ENCODE results near the gene SMTNL1. TPM values are rescaled to one million over a fixed set of nuclear protein-coding genes. Genes with fewer than 3 reads are reported as not detected.

The SMTNL1 gene, protein sequence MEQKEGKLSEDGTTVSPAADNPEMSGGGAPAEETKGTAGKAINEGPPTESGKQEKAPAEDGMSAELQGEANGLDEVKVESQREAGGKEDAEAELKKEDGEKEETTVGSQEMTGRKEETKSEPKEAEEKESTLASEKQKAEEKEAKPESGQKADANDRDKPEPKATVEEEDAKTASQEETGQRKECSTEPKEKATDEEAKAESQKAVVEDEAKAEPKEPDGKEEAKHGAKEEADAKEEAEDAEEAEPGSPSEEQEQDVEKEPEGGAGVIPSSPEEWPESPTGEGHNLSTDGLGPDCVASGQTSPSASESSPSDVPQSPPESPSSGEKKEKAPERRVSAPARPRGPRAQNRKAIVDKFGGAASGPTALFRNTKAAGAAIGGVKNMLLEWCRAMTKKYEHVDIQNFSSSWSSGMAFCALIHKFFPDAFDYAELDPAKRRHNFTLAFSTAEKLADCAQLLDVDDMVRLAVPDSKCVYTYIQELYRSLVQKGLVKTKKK
- 0.58 TPM for polyA plus RNA-seq
- long read RNA-seq, donor 1, result 0 reads
- long read RNA-seq, donor 2, result 0 reads
- long read RNA-seq, donor 3, result 0 reads
- long read RNA-seq, donor 4, result 0 reads
- long read RNA-seq, donor 5, result 0 reads
- long read RNA-seq, donor 6, result 0 reads
- long read RNA-seq, donor 7, result 0 reads
- long read RNA-seq, donor 8, result 0 reads
- long read RNA-seq, donor 9, result 0 reads
- long read RNA-seq, donor 10, partial matches to known transcripts, result 84 of 84 reads
- long read RNA-seq, donor 10, other reads (novel, unspliced or antisense), result 0 of 84 reads
- long read RNA-seq, donor 11, result 0 reads

DNA sequence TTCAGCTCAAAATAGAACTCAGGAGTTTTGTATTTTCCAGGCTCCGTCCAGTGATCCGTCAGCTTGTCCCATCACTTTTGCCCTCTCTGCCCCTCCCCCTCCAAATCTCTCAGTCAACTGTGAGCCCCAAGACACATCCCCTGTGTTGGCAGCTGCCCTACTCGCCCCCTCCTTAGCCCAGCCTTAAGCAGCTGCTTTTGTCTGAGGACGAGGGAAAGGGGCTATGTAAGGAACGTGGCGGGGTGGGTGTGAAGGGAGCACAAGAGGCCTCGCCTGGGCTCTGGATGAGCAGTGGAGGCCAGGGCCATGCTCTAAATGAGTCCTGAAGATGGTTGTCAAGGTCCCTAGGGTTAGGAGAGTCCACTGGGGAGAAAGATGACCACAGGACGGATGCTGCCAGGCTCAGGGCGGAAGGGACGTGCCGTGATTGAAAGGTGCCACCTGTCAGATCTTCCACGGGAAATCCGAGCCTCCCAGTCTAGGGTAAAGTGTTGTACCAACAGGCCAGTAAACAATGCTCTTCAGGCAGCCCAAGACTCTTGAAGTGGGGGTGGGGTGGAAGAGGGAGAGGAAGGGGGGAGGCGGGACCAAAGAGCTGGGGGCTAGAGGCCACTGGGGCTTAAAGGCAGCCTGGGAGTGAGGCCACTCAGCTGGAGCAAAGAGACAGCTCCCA is at the start of gene SMTNL1:
SMTNL1 (plus strand) TSS at position 649 of the 673 bp plus-strand sequence. CDS start 5,048 bp downstream, outside the sequence.
- Histone ChIP-seq H3K9me3 (ENCODE audit: control insufficient read depth, low read depth, low read length) (no peaks in the 10 kb centered on the region), H3K36me3 (ENCODE audit: control insufficient read depth, insufficient read depth, low read length) (no peaks in the 10 kb centered on the region), H3K27ac (ENCODE audit: low read length) (no peak within 1 kb of the TSS), H3K4me1 (ENCODE audit: control insufficient read depth, insufficient read depth, low read length) (no peaks in the 10 kb centered on the region), H3K27me3 (ENCODE audit: control insufficient read depth, insufficient read depth, low read length) (peaks cover 7% of the 10 kb centered on the region), H3K4me3 (ENCODE audit: low read length) (no peak within 1 kb of the TSS)
- no peak for DNase-seq
- WGBS (ENCODE audit: insufficient coverage, low lambda C conversion rate), result 40% methylated on average over 1 of the region's 14 CpGs

DNA sequence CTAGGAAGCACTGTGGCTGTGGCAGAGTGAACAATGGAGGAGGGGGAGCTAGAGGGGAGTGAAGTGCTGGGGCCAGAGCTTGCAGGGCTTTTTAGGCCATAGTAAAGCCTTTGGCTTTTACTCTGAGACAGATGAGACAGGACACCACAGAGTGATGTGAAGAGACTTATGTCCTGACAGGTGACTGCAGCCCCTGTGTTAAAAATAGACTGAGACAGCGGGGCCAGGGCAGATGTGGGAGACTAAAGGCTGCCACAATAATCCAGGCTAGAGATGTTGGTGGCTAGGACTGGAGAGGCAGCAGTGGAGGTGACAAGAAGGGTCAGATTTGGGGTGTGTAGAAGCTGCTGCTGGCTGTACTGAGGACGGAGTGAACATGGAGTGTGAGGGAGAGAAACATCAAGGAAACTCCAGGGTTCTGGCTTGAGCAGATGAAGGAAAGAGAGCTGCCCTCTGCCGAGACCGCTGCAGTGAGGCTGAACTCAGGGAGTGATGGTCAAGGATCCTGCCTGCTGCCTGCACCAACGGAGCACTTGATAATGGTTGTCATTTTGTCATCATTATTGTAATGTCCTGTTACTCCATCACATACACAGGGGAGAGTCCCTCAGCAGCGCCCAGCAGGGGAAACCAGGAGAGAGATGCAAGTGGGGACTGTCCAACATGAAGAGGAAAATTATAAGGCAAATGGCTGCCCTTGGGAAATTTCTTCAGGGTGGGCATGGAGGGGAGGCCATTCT is 49.3 kb upstream of the SMTNL1 start:
- Histone ChIP-seq H3K4me1 (ENCODE audit: control insufficient read depth, insufficient read depth, low read length) (peaks cover 3% of the 10 kb centered on the region), H3K4me3 (ENCODE audit: low read length) (no peak overlapping the region), H3K36me3 (ENCODE audit: control insufficient read depth, insufficient read depth, low read length) (peaks cover 34% of the 10 kb centered on the region), H3K27ac (ENCODE audit: low read length) (no peak overlapping the region), H3K9me3 (ENCODE audit: control insufficient read depth, low read depth, low read length) (no peaks in the 10 kb centered on the region), H3K27me3 (ENCODE audit: control insufficient read depth, insufficient read depth, low read length) (peaks cover 8% of the 10 kb centered on the region)
- DNase-seq, result no peak
- WGBS (ENCODE audit: insufficient coverage, low lambda C conversion rate), result no CpG with 5 or more reads among the region's 6 CpGs

DNA sequence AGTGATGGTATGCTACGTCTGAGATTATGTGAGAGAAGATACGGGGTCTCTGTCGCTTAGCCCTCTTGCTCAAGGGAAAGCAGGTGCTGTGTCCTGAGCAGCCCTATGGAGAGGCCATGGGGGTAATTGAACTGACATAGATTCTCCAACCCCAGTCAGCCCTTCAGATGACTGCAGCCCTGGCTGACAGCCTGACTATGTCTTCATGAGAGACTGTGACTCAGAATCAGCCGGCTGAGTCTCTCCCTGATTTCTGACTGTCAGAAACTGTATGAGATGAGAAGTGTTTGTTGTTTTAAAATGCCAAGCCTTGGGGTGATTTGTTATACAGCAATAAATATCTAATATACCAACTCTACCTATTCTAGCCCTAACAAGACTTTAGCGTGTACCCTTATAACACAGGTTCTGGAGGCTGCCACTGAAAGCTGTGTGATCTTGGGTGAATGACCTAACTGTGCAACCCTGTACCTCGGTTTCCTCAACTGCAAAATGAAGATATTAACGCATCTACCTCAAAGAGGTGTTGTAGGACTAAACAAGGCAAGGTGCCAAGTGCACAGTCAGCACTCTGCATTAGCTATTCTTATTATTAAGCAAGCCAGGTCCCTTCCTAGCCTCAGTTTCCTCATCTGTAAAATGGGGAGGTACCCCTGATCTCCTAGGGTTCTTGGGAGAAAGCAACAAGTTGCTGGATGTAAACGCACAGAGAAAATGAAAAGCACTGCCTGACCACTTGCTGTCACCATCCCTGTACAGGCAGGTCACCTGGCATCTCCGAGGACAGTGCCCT is 46.7 kb upstream of the SMTNL1 start:
- Histone ChIP-seq H3K36me3 (ENCODE audit: control insufficient read depth, insufficient read depth, low read length) (peaks cover 30% of the 10 kb centered on the region), H3K9me3 (ENCODE audit: control insufficient read depth, low read depth, low read length) (no peaks in the 10 kb centered on the region), H3K27ac (ENCODE audit: low read length) (no peak overlapping the region), H3K4me1 (ENCODE audit: control insufficient read depth, insufficient read depth, low read length) (peaks cover 4% of the 10 kb centered on the region), H3K27me3 (ENCODE audit: control insufficient read depth, insufficient read depth, low read length) (no peaks in the 10 kb centered on the region), H3K4me3 (ENCODE audit: low read length) (no peak overlapping the region)
- WGBS (ENCODE audit: insufficient coverage, low lambda C conversion rate), result 83% methylated on average over 1 of the region's 9 CpGs
- DNase-seq, result no peak

DNA sequence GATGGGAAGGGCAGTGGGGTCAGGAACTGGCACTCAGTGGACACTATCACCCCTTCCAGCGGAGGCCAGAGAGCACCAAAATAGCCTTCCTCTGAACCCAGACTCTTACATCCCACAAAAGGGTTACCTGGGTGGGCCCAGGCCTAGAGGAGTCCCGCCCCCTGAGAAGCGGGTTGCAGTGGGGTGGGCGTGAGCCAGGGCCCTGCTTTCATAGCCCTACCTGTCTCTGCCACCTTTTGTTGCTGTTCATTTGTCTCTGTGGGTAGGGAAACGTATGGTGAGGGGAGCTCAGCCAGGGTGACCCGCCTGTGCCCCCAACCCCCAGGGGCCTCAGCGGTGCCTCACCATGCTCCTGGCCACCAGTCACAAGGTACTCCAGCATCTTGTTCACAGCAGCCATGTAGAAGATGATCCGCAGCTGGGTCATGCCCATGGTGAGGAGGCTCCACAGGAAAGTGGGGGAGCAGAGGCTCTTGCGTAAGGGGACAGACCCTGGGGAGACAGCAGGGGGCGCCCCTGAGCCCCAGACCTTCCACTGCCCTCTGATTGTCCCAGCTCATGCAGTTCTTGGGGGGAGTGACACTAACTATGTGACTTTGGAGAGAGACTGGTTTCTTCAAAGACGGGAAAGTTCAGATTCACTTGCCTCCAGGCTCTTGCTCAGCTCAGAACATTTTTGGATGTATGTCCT is 45.9 kb upstream of the SMTNL1 start:
- no CpG with 5 or more reads among the region's 11 CpGs for WGBS (ENCODE audit: insufficient coverage, low lambda C conversion rate)
- Histone ChIP-seq H3K36me3 (ENCODE audit: control insufficient read depth, insufficient read depth, low read length) (peaks cover 30% of the 10 kb centered on the region), H3K27ac (ENCODE audit: low read length) (no peak overlapping the region), H3K9me3 (ENCODE audit: control insufficient read depth, low read depth, low read length) (no peaks in the 10 kb centered on the region), H3K27me3 (ENCODE audit: control insufficient read depth, insufficient read depth, low read length) (no peaks in the 10 kb centered on the region), H3K4me1 (ENCODE audit: control insufficient read depth, insufficient read depth, low read length) (peaks cover 7% of the 10 kb centered on the region), H3K4me3 (ENCODE audit: low read length) (no peak overlapping the region)
- no peak for DNase-seq

DNA sequence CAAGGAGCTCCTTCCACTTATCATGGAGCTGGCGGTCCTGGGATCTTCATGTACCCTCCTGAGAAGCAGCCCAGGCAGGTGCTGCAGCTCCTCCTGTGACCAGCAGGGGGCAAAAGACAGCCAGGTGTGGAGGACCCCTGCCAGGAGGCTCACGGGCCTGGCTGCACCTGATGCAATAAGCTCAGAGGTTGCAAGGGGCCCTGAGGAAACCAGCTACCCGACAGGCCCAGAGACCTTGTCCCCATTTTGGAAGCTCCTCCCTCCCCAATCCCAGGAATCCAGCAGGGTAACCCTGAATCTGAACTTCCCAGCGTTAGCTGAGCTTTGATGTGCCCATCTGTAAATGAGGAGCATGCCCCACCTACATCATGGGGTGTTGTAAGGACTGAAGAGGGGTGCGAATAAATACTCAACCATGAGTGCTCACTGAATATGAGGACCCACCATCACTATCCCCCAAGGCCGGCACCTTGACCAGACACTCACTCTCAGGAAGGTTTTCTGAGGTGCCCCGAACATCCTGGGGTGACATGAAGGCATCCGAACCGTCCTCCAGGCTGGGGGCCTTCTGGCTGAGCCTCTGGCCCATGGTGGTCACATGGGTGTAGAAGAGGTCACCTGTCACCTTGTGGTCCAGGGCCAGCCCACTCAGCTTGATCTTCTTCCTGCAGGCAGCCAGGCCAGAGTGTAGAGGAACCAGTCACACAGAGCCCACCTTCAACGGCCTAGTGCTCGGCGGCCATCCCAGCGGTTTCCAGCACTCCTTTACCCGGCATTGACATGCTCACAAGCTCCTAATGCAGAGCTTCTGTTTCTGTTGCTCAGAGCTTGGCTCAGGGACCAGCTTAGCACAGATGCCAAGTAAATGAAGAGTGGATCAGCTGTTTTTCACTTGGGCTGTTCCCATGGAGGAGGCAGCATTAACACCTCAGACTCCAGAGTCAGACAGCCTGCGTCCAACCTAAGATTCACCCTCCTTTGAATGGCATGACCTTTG is 43.6 kb upstream of the SMTNL1 start:
- Histone ChIP-seq H3K36me3 (ENCODE audit: control insufficient read depth, insufficient read depth, low read length) (peaks cover 20% of the 10 kb centered on the region), H3K4me3 (ENCODE audit: low read length) (no peak overlapping the region)

DNA sequence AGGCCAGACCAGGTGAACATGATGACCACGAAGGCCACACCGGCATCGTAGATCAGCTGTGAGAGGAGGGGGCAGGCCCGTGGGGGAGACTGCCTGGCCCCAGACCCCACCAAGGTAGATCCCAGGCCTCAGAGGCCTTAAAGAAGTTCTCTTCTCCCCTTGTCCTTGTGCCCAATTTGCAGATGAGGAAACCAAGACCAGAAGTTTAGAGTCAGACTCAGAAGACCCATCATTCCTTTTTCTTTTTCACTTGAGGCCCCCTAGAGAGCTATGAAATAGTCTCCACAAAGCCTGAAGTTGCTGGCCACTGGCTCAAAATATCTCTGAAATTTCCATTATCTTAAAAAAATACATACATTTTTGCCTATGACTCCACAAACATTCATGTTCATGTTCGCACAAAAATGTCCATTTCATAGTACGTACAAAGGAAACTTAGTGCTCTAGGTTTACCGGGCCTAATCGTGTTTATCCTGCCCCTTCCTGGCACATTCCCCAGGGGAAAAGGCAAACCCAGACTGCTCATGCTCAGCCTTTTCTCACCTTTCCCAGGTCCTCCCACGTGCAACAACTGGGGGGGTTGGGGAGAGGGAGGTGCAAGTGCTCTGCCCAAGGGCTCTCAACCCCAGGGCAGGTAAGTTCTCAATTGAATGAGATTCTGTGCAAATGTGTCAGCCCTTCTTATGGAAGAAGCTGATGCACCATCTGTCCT is 41.1 kb upstream of the SMTNL1 start:
- no peak for DNase-seq
- peaks cover 8% of the 10 kb centered on the region for H3K36me3 ChIP-seq (ENCODE audit: control insufficient read depth, insufficient read depth, low read length)
- no peaks in the 10 kb centered on the region for H3K27me3 ChIP-seq (ENCODE audit: control insufficient read depth, insufficient read depth, low read length)
- peaks cover 38% of the 10 kb centered on the region for H3K4me1 ChIP-seq (ENCODE audit: control insufficient read depth, insufficient read depth, low read length)
- H3K27ac ChIP-seq (ENCODE audit: low read length), result no peak overlapping the region
- H3K9me3 ChIP-seq (ENCODE audit: control insufficient read depth, low read depth, low read length), result no peaks in the 10 kb centered on the region
- WGBS (ENCODE audit: insufficient coverage, low lambda C conversion rate), result 100% methylated on average over 1 of the region's 9 CpGs
- no peak overlapping the region for H3K4me3 ChIP-seq (ENCODE audit: low read length)

More for the DNA sequence above, 43.6 kb upstream of the SMTNL1 start:
- no peaks in the 10 kb centered on the region for H3K27me3 ChIP-seq (ENCODE audit: control insufficient read depth, insufficient read depth, low read length)
- peaks cover 28% of the 10 kb centered on the region for H3K4me1 ChIP-seq (ENCODE audit: control insufficient read depth, insufficient read depth, low read length)
- peak; percentile 60 to 74 for DNase-seq
- no peaks in the 10 kb centered on the region for H3K9me3 ChIP-seq (ENCODE audit: control insufficient read depth, low read depth, low read length)
- no peak overlapping the region for H3K27ac ChIP-seq (ENCODE audit: low read length)
- WGBS (ENCODE audit: insufficient coverage, low lambda C conversion rate), result no CpG with 5 or more reads among the region's 15 CpGs

DNA sequence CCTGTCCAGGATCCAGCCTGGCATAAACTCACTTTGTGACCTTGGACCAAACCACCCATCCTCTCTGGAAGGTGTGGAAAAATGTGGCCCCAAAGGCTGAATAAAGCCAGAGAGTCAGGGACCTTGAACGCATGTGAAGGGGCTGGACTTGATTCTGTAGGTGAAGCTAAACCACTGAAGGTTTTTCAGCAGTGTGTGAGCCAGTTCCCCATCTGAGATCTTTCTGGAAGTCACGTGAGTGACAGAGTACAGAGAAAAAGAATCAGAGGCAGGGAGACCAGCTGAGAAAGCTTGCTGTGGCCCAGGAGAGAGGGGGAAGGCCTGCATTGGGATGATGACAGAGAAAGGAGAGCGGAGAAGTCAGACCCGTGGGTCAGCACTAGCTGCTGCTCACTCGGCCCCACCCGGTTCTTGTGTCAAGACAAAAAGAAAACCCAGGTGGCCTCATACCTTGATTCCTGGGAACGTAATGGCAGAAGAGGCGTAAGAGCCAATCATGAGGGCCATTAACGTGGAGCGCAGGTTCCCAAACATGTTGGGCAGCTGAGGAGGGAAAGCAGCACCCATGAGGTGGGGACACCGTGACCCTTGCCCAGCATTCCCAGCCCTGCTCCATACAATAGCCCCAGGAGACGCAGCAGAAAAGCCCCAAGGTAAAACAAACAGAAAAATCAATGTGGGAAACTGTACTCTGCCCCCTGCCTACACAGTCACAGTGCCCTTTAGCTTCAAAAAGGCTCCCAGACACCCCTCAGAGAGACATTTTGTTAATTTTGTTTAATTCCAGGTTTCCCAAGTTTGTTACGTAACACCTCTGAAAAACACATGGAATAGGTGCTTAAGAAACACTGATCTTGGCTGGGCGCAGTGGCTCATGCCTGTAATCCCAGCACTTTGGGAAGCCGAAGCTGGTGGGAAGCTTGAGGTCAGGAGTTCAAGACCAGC is 39.8 kb upstream of the SMTNL1 start:
- Histone ChIP-seq H3K4me1 (ENCODE audit: control insufficient read depth, insufficient read depth, low read length) (peaks cover 38% of the 10 kb centered on the region), H3K4me3 (ENCODE audit: low read length) (no peak overlapping the region), H3K36me3 (ENCODE audit: control insufficient read depth, insufficient read depth, low read length) (peaks cover 8% of the 10 kb centered on the region), H3K9me3 (ENCODE audit: control insufficient read depth, low read depth, low read length) (no peaks in the 10 kb centered on the region), H3K27ac (ENCODE audit: low read length) (peak overlapping the region; percentile 42), H3K27me3 (ENCODE audit: control insufficient read depth, insufficient read depth, low read length) (no peaks in the 10 kb centered on the region)
- peak in 1 of 2 donors; percentile 85 for DNase-seq
- no CpG with 5 or more reads among the region's 15 CpGs for WGBS (ENCODE audit: insufficient coverage, low lambda C conversion rate)

All from large intestine (tissue), 12 donors.